Calu3 (cell line): Measurements from ENCODE around the gene TPGS1. TPM values are rescaled to one million over a fixed set of nuclear protein-coding genes. Genes with fewer than 3 reads are reported as not detected.

ENCODE experiments used
- BruUV-seq: library from RNA; stranded (reverse); fragments of 400-500 nt; replicated peaks from 2 replicates; lab custom pipeline; 2021; lab: Mats Ljungman, UMichigan
- CTCF ChIA-PET: fragments of 300-600 bp; sonication (Branson Sonifier 250); formaldehyde crosslinking; loops from one replicate; lab custom pipeline; 2022; ENCODE audit warnings: antibody characterized with exemption; lab: Charles Lee
- DNase-seq: peaks from one replicate; pipeline ENCODE4 v3.0.0; 2022
- H3K27ac Mint-ChIP-seq: one replicate; pipeline ENCODE4 v1.8.0; 2022; ENCODE audit warnings: mixed read lengths; ENCODE audit not compliant: unreplicated experiment
- H3K27me3 Mint-ChIP-seq: one replicate; pipeline ENCODE4 v1.8.0; 2022; ENCODE audit warnings: mixed read lengths; ENCODE audit not compliant: unreplicated experiment
- H3K36me3 Mint-ChIP-seq: one replicate; pipeline ENCODE4 v1.8.0; 2022; ENCODE audit warnings: mild to moderate bottlenecking, moderate library complexity, mixed read lengths; ENCODE audit not compliant: insufficient read depth, unreplicated experiment
- H3K4me1 Mint-ChIP-seq: one replicate; pipeline ENCODE4 v1.8.0; 2022; ENCODE audit warnings: mild to moderate bottlenecking, low read depth, mixed read lengths; ENCODE audit not compliant: unreplicated experiment
- H3K4me3 Mint-ChIP-seq: one replicate; pipeline ENCODE4 v1.8.0; 2022; ENCODE audit warnings: mild to moderate bottlenecking, low read depth, moderate library complexity, mixed read lengths; ENCODE audit not compliant: unreplicated experiment
- H3K9me3 Mint-ChIP-seq: one replicate; pipeline ENCODE4 v1.8.0; 2022; ENCODE audit warnings: low read depth, mixed read lengths; ENCODE audit not compliant: unreplicated experiment
- intact Hi-C: fragments of 100-400 bp; cut with micrococcal nuclease; formaldehyde crosslinking; loops from one replicate; pipeline ENCODE4 v1.10.0; 2022; ENCODE audit not compliant: unreplicated experiment
- total RNA-seq: library from RNA; stranded (reverse); gene quantifications from 2 replicates; pipeline ENCODE4 v1.2.3, GENCODE V29; 2022
- TF ChIP-seq, protein P1 (sequence below): fragments of 200-600 bp; IDR thresholded peaks from one replicate; pipeline ENCODE4 v1.8.0; 2022; ENCODE audit warnings: antibody characterized with exemption; ENCODE audit not compliant: unreplicated experiment

The TPGS1 gene
- total RNA-seq, 1 experiment from 2014 or later: 9.0 TPM

DNA sequence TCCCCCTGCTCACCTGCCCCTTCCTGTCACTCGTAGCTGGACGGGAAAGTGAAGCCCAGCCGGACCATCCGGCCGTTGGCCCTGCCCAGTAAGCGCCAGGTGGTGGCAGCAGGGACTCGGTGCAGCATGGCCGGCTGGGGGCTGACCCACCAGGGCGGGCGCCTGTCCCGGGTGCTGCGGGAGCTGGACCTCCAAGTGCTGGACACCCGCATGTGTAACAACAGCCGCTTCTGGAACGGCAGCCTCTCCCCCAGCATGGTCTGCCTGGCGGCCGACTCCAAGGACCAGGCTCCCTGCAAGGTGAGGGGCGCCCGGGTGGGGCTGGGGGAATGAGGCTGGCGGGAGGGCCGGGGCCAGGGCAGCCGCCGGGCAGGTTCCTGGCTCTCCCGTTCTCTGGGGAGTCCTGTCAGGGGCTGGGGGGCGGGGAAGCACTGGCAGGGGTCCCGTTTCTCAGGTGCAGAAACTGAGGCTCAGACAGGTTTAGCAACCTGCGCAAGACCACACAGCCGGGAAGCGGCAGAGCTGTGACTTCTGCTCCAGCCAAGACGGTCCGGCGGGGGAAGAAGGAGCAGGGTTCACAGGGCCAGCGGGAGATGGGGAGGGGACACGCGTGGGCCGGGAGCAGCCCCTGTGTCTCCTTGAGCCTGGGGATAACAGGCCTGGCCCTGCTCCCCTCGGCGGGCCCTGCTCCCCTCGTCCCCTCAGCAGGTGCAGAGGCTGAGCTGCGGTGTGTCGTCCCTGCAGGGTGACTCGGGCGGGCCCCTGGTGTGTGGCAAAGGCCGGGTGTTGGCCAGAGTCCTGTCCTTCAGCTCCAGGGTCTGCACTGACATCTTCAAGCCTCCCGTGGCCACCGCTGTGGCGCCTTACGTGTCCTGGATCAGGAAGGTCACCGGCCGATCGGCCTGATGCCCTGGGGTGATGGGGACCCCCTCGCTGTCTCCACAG lies 41.9 kb downstream of the TPGS1 start:
- intact Hi-C loops: no loop called here
- no peak overlapping the region for H3K27ac Mint-ChIP-seq
- no peaks in the 10 kb centered on the region for H3K36me3 Mint-ChIP-seq
- CTCF ChIA-PET: interaction anchor here (0.8 kb wide), 1 partner anchor 43 kb away, joined by 3 read pairs; no protein-coding TSS in a partner anchor
- no peaks in the 10 kb centered on the region for H3K9me3 Mint-ChIP-seq
- H3K27me3 Mint-ChIP-seq: peaks cover 32% of the 10 kb centered on the region
- BruUV-seq: no TSS peak
- H3K4me1 Mint-ChIP-seq: no peaks in the 10 kb centered on the region
- no peak for DNase-seq
- no peak overlapping the region for H3K4me3 Mint-ChIP-seq
- TF ChIP-seq, protein P1, sequence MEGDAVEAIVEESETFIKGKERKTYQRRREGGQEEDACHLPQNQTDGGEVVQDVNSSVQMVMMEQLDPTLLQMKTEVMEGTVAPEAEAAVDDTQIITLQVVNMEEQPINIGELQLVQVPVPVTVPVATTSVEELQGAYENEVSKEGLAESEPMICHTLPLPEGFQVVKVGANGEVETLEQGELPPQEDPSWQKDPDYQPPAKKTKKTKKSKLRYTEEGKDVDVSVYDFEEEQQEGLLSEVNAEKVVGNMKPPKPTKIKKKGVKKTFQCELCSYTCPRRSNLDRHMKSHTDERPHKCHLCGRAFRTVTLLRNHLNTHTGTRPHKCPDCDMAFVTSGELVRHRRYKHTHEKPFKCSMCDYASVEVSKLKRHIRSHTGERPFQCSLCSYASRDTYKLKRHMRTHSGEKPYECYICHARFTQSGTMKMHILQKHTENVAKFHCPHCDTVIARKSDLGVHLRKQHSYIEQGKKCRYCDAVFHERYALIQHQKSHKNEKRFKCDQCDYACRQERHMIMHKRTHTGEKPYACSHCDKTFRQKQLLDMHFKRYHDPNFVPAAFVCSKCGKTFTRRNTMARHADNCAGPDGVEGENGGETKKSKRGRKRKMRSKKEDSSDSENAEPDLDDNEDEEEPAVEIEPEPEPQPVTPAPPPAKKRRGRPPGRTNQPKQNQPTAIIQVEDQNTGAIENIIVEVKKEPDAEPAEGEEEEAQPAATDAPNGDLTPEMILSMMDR: no peak

GRCh38 chr19:554817-555216 lies 47.5 kb downstream of the TPGS1 start:
- CTCF ChIA-PET: no interaction called here
- no peaks in the 10 kb centered on the region for H3K9me3 Mint-ChIP-seq
- peaks cover 12% of the 10 kb centered on the region for H3K36me3 Mint-ChIP-seq

DNA sequence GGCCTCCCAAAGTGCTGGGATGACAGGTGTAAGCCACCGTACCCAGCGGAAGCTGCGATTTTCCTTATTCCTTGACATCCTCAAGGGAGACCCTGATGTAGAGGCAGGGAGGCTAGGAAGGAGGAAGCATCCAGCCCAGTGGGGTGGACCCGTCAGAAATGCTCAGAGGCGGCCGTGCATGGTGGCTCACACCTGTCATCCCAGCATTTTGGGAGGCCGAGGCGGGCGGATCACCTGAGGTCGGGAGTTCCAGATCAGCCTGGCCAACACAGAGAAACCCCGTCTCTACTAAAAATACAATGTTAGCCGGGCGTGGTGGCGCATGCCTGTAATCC lies 48.1 kb downstream of the TPGS1 start:
- Mint-ChIP-seq H3K27me3 (peaks cover 20% of the 10 kb centered on the region), H3K9me3 (no peaks in the 10 kb centered on the region), H3K27ac (no peak overlapping the region), H3K4me3 (no peak overlapping the region), H3K4me1 (no peaks in the 10 kb centered on the region), H3K36me3 (peaks cover 12% of the 10 kb centered on the region)
- TF ChIP-seq, protein P1: no peak
- no peak for DNase-seq
- CTCF ChIA-PET: interaction anchor here (0.7 kb wide), 1 partner anchor 20 kb away, joined by 4 read pairs; no protein-coding TSS in a partner anchor
- BruUV-seq: no TSS peak
- intact Hi-C loops: no loop called here

More at GRCh38 chr19:554817-555216, 47.5 kb downstream of the TPGS1 start:
- no peaks in the 10 kb centered on the region for H3K4me1 Mint-ChIP-seq
- BruUV-seq: no TSS peak
- H3K27me3 Mint-ChIP-seq: peaks cover 20% of the 10 kb centered on the region
- no peak overlapping the region for H3K4me3 Mint-ChIP-seq
- intact Hi-C loops: no loop called here
- TF ChIP-seq, protein P1: no peak
- H3K27ac Mint-ChIP-seq: no peak overlapping the region
- no peak for DNase-seq

- no peak overlapping the region for H3K4me3 Mint-ChIP-seq
- no peaks in the 10 kb centered on the region for H3K4me1 Mint-ChIP-seq
- H3K27ac Mint-ChIP-seq: no peak overlapping the region
- TF ChIP-seq, protein P1: no peak
- BruUV-seq: no TSS peak
- CTCF ChIA-PET: interaction anchor here (0.7 kb wide), 1 partner anchor 160 kb away, joined by 3 read pairs; no protein-coding TSS in a partner anchor
- peaks cover 12% of the 10 kb centered on the region for H3K27me3 Mint-ChIP-seq
- H3K9me3 Mint-ChIP-seq: no peaks in the 10 kb centered on the region
- intact Hi-C loops: no loop called here
- peaks cover 12% of the 10 kb centered on the region for H3K36me3 Mint-ChIP-seq
- DNase-seq: no peak
Observed at GRCh38 chr19:556611-557382, 49.5 kb downstream of the TPGS1 start.
